Activated B cell treated with CpG ODN at 0.5 μM for 24 hours (primary cell): Measurements from ENCODE around the gene SOX6. TPM values are rescaled to one million over a fixed set of nuclear protein-coding genes. Genes with fewer than 3 reads are reported as not detected.

Source experiments
- ATAC-seq: fragments of 200-7000 bp; cut with Tn5 transposase; one replicate; pipeline ENCODE4 v1.10.0; 2021; ENCODE audit warnings: low read depth, mild to moderate bottlenecking, moderate library complexity
- CTCF ChIA-PET: fragments of 350-600 bp; sonication (Branson Sonifier 250); formaldehyde crosslinking; loops from one replicate; lab custom pipeline; 2021; ENCODE audit warnings: antibody characterized with exemption; lab: Charles Lee
- POLR2A ChIA-PET: fragments of 350-600 bp; sonication (Branson Sonifier 250); formaldehyde crosslinking; loops from one replicate; lab custom pipeline; 2021; ENCODE audit warnings: antibody characterized with exemption; lab: Charles Lee
- DNase-seq: peaks from one replicate; pipeline ENCODE4 v3.0.0; 2022
- H3K27ac Mint-ChIP-seq: one replicate; pipeline ENCODE4 v1.8.0; 2020; ENCODE audit warnings: mixed read lengths
- H3K27me3 Mint-ChIP-seq: one replicate; pipeline ENCODE4 v1.8.0; 2021; ENCODE audit warnings: mixed read lengths
- H3K36me3 Mint-ChIP-seq: one replicate; pipeline ENCODE4 v1.8.0; 2021; ENCODE audit warnings: low read depth, mixed read lengths
- H3K4me1 Mint-ChIP-seq: one replicate; pipeline ENCODE4 v1.8.0; 2021; ENCODE audit warnings: mixed read lengths
- H3K4me3 Mint-ChIP-seq: one replicate; pipeline ENCODE4 v1.8.0; 2020; ENCODE audit warnings: mild to moderate bottlenecking, mixed read lengths
- H3K9me3 Mint-ChIP-seq: one replicate; pipeline ENCODE4 v1.8.0; 2020; ENCODE audit warnings: mixed read lengths
- intact Hi-C: fragments of 100-400 bp; cut with micrococcal nuclease; formaldehyde crosslinking; loops from one replicate; pipeline ENCODE4 v1.15.1; 2024
- total RNA-seq: library from RNA; stranded (reverse); gene quantifications from 2 replicates; pipeline ENCODE4 v1.2.3, GENCODE V29; 2022
- TF ChIP-seq, protein P1 (sequence below): fragments of 200-600 bp; IDR thresholded peaks from one replicate; pipeline ENCODE4 v1.8.0; 2022; ENCODE audit warnings: antibody characterized with exemption, mild to moderate bottlenecking

The SOX6 gene
- total RNA-seq, 1 donor from 2014 or later = not detected

- TF ChIP-seq, protein P1, sequence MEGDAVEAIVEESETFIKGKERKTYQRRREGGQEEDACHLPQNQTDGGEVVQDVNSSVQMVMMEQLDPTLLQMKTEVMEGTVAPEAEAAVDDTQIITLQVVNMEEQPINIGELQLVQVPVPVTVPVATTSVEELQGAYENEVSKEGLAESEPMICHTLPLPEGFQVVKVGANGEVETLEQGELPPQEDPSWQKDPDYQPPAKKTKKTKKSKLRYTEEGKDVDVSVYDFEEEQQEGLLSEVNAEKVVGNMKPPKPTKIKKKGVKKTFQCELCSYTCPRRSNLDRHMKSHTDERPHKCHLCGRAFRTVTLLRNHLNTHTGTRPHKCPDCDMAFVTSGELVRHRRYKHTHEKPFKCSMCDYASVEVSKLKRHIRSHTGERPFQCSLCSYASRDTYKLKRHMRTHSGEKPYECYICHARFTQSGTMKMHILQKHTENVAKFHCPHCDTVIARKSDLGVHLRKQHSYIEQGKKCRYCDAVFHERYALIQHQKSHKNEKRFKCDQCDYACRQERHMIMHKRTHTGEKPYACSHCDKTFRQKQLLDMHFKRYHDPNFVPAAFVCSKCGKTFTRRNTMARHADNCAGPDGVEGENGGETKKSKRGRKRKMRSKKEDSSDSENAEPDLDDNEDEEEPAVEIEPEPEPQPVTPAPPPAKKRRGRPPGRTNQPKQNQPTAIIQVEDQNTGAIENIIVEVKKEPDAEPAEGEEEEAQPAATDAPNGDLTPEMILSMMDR = no peak
- ChIA-PET POLR2A (no interaction called here), CTCF (no interaction called here)
- H3K4me1 Mint-ChIP-seq = no peaks in the 10 kb centered on the region
- H3K27me3 Mint-ChIP-seq = no peaks in the 10 kb centered on the region
- ATAC-seq (no peak), DNase-seq (no peak)
- intact Hi-C loops = no loop called here
- H3K4me3 Mint-ChIP-seq = no peak overlapping the region
- H3K9me3 Mint-ChIP-seq = no peaks in the 10 kb centered on the region
- no peaks in the 10 kb centered on the region for H3K36me3 Mint-ChIP-seq
- no peak overlapping the region for H3K27ac Mint-ChIP-seq
Observed at GRCh38 chr11:16291729-16292128, 64.6 kb downstream of the SOX6 start.

- ATAC-seq (no peak), DNase-seq (no peak)
- no peaks in the 10 kb centered on the region for H3K4me1 Mint-ChIP-seq
- no peak overlapping the region for H3K27ac Mint-ChIP-seq
- H3K36me3 Mint-ChIP-seq = no peaks in the 10 kb centered on the region
- H3K9me3 Mint-ChIP-seq = no peaks in the 10 kb centered on the region
- H3K4me3 Mint-ChIP-seq = no peak overlapping the region
- ChIA-PET CTCF (no interaction called here), POLR2A (no interaction called here)
- H3K27me3 Mint-ChIP-seq = no peaks in the 10 kb centered on the region
- intact Hi-C loops = no loop called here
- TF ChIP-seq, protein P1 = no peak
Observed at GRCh38 chr11:16289541-16289940, 66.8 kb downstream of the SOX6 start.

- TF ChIP-seq, protein P1 = no peak
- intact Hi-C loops = no loop called here
- DNase-seq (no peak), ATAC-seq (no peak)
- Mint-ChIP-seq H3K4me1 (no peaks in the 10 kb centered on the region), H3K4me3 (no peak overlapping the region), H3K27me3 (no peaks in the 10 kb centered on the region), H3K27ac (no peak overlapping the region), H3K9me3 (no peaks in the 10 kb centered on the region), H3K36me3 (no peaks in the 10 kb centered on the region)
- CTCF ChIA-PET = no interaction called here
- POLR2A ChIA-PET = no interaction called here
Observed at GRCh38 chr11:16287630-16288280, 68.6 kb downstream of the SOX6 start.

GRCh38 chr11:16286095-16286494, 70.3 kb downstream of the SOX6 start:
- DNase-seq (no peak), ATAC-seq (no peak)
- no peaks in the 10 kb centered on the region for H3K27me3 Mint-ChIP-seq
- TF ChIP-seq, protein P1 = no peak
- POLR2A ChIA-PET = no interaction called here
- no peaks in the 10 kb centered on the region for H3K36me3 Mint-ChIP-seq
- intact Hi-C loops = no loop called here
- H3K9me3 Mint-ChIP-seq = no peaks in the 10 kb centered on the region
- CTCF ChIA-PET = no interaction called here
- no peaks in the 10 kb centered on the region for H3K4me1 Mint-ChIP-seq
- no peak overlapping the region for H3K27ac Mint-ChIP-seq
- no peak overlapping the region for H3K4me3 Mint-ChIP-seq

GRCh38 chr11:16280256-16280682, 76.1 kb downstream of the SOX6 start:
- POLR2A ChIA-PET = no interaction called here
- no peak overlapping the region for H3K4me3 Mint-ChIP-seq
- H3K36me3 Mint-ChIP-seq = no peaks in the 10 kb centered on the region

More at GRCh38 chr11:16280256-16280682, 76.1 kb downstream of the SOX6 start:
- ATAC-seq = no peak
- no peak for DNase-seq
- TF ChIP-seq, protein P1 = no peak
- H3K9me3 Mint-ChIP-seq = no peaks in the 10 kb centered on the region
- H3K4me1 Mint-ChIP-seq = no peaks in the 10 kb centered on the region
- H3K27me3 Mint-ChIP-seq = no peaks in the 10 kb centered on the region
- H3K27ac Mint-ChIP-seq = no peak overlapping the region
- CTCF ChIA-PET = no interaction called here
- intact Hi-C loops = no loop called here
